ENCODE results near the gene TAOK3.

The TAOK3 gene

DNA sequence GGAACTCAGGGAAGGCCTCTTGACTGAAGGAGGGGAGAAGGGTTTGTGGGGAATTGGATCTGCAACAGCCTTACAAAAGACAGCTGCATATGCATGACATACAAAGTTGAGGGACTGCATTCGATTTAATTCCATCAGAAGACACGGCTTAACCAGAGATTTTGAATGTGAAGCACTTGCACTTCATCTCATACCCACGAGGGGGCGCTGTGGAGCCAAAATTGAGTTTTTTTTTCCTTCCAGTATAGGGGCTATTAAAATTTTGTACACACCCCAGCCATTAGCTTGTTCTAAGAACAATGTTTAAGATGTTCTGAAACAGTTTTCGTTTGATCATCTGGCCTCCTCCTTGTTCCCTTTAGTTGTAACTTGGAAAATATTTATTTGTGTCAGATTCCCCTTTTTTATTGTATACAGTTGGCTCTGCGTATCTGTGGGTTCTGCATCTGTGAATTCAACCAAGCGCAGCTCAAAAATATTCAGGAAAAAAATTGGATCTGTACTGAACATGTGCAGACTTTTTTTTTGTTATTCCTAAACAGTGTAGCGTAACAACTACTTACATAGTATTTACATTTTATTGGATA lies 5.3 kb upstream of the TAOK3 start:
- peak overlapping the region; percentile 82 for H3K4me3 ChIP-seq (replicated peaks; ENCODE audit: low read depth, low read length)
- TF ChIP-seq, protein P1, sequence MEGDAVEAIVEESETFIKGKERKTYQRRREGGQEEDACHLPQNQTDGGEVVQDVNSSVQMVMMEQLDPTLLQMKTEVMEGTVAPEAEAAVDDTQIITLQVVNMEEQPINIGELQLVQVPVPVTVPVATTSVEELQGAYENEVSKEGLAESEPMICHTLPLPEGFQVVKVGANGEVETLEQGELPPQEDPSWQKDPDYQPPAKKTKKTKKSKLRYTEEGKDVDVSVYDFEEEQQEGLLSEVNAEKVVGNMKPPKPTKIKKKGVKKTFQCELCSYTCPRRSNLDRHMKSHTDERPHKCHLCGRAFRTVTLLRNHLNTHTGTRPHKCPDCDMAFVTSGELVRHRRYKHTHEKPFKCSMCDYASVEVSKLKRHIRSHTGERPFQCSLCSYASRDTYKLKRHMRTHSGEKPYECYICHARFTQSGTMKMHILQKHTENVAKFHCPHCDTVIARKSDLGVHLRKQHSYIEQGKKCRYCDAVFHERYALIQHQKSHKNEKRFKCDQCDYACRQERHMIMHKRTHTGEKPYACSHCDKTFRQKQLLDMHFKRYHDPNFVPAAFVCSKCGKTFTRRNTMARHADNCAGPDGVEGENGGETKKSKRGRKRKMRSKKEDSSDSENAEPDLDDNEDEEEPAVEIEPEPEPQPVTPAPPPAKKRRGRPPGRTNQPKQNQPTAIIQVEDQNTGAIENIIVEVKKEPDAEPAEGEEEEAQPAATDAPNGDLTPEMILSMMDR (IDR thresholded peaks at IDR 0.05; ENCODE audit: low read depth, low read length, missing control alignments): peak; percentile 82
- DNase-seq (ENCODE audit: extremely low read depth, low read depth): peak; percentile 47

DNA sequence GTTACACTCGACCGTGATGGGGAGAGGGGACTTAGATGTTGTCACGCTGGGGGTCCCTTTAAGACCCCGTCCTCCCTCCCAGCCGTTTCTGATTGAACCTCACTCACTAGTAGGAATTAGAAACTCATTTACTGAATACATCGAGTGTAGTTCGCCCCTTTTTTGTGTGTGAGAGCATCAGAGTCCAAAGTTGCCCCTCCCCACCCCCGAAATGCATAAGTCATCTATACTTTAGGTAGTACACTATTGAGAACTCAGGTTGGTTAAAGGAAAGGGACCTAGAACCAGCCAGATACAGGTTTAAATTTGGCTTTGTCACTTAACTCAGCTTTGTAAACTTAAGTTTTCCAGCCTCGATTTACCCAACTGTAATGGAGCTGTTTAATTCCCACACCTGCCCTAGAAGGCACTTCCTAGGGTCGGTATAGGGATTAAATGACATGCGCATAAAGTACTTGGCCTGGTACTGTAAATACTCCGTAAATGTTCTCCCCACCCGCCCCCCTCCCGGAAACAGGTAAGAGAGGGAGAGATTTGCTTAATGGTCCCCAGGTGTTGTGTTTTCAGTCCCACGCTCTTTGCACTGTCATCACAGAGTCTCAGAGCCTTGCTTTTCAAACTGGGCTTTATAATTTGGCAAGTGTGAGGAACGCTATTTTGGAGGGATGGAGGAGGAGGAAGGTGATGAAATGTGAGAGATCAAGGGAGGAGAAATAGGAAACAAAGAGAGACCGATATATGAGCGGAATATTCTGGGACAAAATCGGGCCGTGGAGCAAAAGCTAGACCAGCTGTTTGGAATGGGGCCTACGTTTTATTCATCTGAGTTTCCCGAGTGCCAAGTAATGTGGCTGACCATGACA lies 4.5 kb upstream of the TAOK3 start:
- H3K4me3 ChIP-seq (replicated peaks; ENCODE audit: low read depth, low read length): peak overlapping the region; percentile 82
- TF ChIP-seq, protein P1 (IDR thresholded peaks at IDR 0.05; ENCODE audit: low read depth, low read length, missing control alignments): no peak
- no peak for DNase-seq (ENCODE audit: extremely low read depth, low read depth)

DNA sequence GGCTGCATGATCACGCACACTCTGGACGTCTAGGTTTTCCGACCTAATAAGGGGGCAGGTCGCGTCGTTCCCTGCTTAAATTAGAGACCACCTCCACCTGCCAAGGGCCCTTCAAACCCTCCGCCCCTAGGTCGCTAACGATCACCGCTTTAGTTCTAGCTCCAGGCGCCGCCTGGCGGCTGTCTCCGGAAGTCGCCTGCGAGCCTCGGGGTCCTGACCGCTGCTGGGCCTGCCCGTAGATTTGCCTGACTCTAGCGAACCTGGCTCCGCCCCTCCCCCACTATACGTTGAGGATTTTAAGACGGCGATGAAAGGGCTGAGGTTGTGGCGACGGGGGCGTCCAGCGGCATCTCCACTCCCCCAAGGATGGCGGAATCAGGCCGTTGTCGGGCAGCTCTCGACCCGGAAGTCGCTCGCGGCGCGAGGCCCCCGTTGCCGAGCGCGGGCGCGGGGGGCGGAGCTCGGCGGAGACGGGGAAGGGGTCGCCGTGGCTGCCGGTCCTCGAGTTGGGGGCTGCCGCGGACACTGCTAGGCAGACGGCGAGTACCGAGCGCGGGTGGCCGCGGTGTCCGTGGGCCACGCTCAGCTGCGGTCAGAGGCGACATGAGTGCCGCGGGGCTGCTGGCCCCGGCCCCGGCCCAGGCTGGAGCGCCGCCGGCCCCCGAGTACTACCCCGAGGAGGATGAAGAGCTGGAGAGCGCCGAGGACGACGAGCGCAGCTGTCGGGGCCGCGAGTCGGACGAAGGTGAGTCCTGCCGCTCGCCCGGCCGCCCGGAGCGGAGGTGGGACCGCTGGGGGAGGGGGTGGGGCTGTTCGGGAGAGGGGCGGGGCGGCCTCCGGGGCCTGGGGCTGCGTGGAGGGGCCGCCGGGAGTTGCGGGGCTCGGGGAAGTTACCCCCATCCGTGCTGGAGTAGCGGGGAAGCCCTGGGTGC lies 3.6 kb upstream of the TAOK3 start, which contains the start of gene SUDS3:
SUDS3 (plus strand) TSS at position 467 of the 932 bp plus-strand sequence; CDS start at position 604, 137 bp downstream.
- H3K4me3 ChIP-seq (replicated peaks; ENCODE audit: low read depth, low read length): peak within 1 kb of the TSS; percentile 82
- peak; percentile 40 for DNase-seq (ENCODE audit: extremely low read depth, low read depth)
- TF ChIP-seq, protein P1 (IDR thresholded peaks at IDR 0.05; ENCODE audit: low read depth, low read length, missing control alignments): peak; percentile 93

DNA sequence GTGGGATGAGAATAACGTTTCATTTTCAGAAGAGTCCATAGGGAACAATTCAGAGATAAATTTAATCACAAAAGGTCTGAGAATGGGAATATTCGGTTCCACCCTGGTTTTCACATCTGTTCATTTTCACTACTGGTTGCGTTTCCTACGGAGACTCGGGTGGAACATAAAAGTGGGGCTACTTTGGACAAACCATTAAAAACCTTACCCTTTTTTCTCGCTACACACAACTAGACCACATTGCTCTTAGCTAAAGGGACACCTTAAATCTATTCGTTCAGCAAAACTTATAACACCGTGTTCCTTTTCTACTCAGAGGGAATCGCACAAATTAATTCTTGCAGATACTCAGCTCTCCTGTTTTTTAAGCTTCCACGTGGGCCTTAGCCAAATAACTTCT lies 2.6 kb upstream of the TAOK3 start:
- H3K4me3 ChIP-seq (replicated peaks; ENCODE audit: low read depth, low read length): 0 out of 2 replicates have a peak overlapping the region, but pooled peaks have one; percentile 82
- TF ChIP-seq, protein P1 (IDR thresholded peaks at IDR 0.05; ENCODE audit: low read depth, low read length, missing control alignments): no peak
- no peak for DNase-seq (ENCODE audit: extremely low read depth, low read depth)

DNA sequence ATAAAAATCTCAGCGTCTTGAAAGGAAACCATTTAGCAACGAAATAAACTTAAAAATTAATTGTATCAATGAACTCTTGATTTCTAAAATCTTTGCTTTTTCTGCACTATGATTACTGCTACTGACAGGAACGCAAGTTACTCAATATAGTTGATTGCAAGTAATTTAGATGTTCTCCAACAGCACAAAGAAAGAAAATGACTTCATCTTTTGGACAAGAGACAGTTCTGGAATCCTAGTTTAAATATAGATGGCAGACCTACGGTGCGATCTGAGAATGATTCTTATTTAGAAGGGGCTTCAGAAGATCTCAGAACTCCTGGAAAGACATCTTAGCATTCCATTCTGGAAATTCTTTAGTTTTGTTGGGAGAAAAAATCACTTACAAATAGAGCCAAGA lies 2.2 kb upstream of the TAOK3 start:
- TF ChIP-seq, protein P1 (IDR thresholded peaks at IDR 0.05; ENCODE audit: low read depth, low read length, missing control alignments): no peak
- DNase-seq (ENCODE audit: extremely low read depth, low read depth): no peak
- H3K4me3 ChIP-seq (replicated peaks; ENCODE audit: low read depth, low read length): no peak overlapping the region

DNA sequence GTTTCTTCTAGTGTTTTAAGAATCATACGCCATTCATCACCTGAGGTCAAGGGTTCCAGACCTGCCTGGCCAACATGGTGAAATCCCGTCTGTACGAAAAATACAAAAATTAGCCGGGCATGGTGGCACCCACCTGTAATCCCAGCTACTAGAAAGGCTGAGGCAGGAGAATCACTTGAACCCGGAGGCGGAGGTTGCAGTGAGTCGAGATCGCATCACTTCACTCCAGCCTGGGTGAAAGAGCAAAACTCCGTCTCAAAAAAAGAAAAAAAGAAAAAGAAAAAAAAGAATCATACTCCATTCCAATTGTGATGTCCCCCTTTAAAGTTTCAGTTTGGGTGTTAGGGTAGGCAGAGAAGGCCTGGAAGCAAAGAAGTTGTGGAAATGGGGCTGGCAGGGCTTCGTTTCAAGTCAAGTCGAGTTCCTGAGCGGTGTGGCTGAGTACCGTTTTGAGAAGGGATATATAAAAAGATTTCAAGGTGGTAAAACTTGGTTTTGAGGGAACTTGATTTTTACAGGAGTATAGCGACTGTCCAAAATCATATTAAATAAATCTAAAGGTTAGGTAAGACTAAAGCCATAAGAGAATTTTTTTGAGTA lies 1.5 kb upstream of the TAOK3 start:
- H3K4me3 ChIP-seq (replicated peaks; ENCODE audit: low read depth, low read length): no peak overlapping the region
- DNase-seq (ENCODE audit: extremely low read depth, low read depth): no peak
- TF ChIP-seq, protein P1 (IDR thresholded peaks at IDR 0.05; ENCODE audit: low read depth, low read length, missing control alignments): no peak

Measured in HFF-Myc (cell line).